ENCODE data around the gene ARHGAP26.
A peak's percentile ranks its signal among the peaks of the same experiment; 100 is the strongest.

The ARHGAP26 gene

GRCh38 chr5:143054480-143054941 lies 284.3 kb downstream of the ARHGAP26 start:
- TF ChIP-seq CTCF (IDR thresholded peaks at IDR 0.05; ENCODE audit: extremely low read depth, insufficient read depth, missing control alignments) = no peak
- in situ Hi-C loops (cut with MboI; ENCODE audit: low pct_unique_long_range_greater_than_20kb, low sequenced_read_pairs, unreplicated experiment) = no loop called here

GRCh38 chr5:143055596-143056338 lies 285.6 kb downstream of the ARHGAP26 start:
- in situ Hi-C loops (cut with MboI; ENCODE audit: low pct_unique_long_range_greater_than_20kb, low sequenced_read_pairs, unreplicated experiment) = no loop called here
- no peak for DNase-seq (ENCODE audit: low spot score)
- no peak for TF ChIP-seq CTCF (IDR thresholded peaks at IDR 0.05; ENCODE audit: extremely low read depth, insufficient read depth, missing control alignments)

More at GRCh38 chr5:143054480-143054941, 284.3 kb downstream of the ARHGAP26 start:
- peak; percentile 43 for DNase-seq (ENCODE audit: low spot score)

GRCh38 chr5:143056339-143056704 lies 286.1 kb downstream of the ARHGAP26 start:
- DNase-seq (ENCODE audit: low spot score) = no peak
- in situ Hi-C loops (cut with MboI; ENCODE audit: low pct_unique_long_range_greater_than_20kb, low sequenced_read_pairs, unreplicated experiment) = no loop called here
- TF ChIP-seq CTCF (IDR thresholded peaks at IDR 0.05; ENCODE audit: extremely low read depth, insufficient read depth, missing control alignments) = no peak

GRCh38 chr5:143056792-143057579 lies 286.8 kb downstream of the ARHGAP26 start:
- no peak for TF ChIP-seq CTCF (IDR thresholded peaks at IDR 0.05; ENCODE audit: extremely low read depth, insufficient read depth, missing control alignments)
- peak; percentile 47 for DNase-seq (ENCODE audit: low spot score)
- in situ Hi-C loops (cut with MboI; ENCODE audit: low pct_unique_long_range_greater_than_20kb, low sequenced_read_pairs, unreplicated experiment) = no loop called here

GRCh38 chr5:143057580-143057999 lies 287.4 kb downstream of the ARHGAP26 start:
- DNase-seq (ENCODE audit: low spot score) = no peak
- no peak for TF ChIP-seq CTCF (IDR thresholded peaks at IDR 0.05; ENCODE audit: extremely low read depth, insufficient read depth, missing control alignments)
- in situ Hi-C loops (cut with MboI; ENCODE audit: low pct_unique_long_range_greater_than_20kb, low sequenced_read_pairs, unreplicated experiment) = no loop called here

- in situ Hi-C loops (cut with MboI; ENCODE audit: low pct_unique_long_range_greater_than_20kb, low sequenced_read_pairs, unreplicated experiment) = no loop called here
- DNase-seq (ENCODE audit: low spot score) = no peak
- no peak for TF ChIP-seq CTCF (IDR thresholded peaks at IDR 0.05; ENCODE audit: extremely low read depth, insufficient read depth, missing control alignments)
Measured at GRCh38 chr5:143059355-143059754, 289.2 kb downstream of the ARHGAP26 start.
